AG10803 (cell line): ENCODE measurements around the gene SNTG2.

Experiments used
- DNase-seq: peaks from one replicate; pipeline ENCODE4 v3.0.0; 2010; ENCODE audit warnings: low read depth
- H3K4me3 ChIP-seq: 2 replicates; pipeline ENCODE4 v1.5.1; 2011; ENCODE audit warnings: mild to moderate bottlenecking, low read length, control low read depth
- TF ChIP-seq, protein P1 (sequence below): conservative IDR thresholded peaks from 2 replicates; pipeline ENCODE4 v1.5.1; 2011; ENCODE audit warnings: mild to moderate bottlenecking, low read length, control low read depth, inconsistent platforms

SNTG2 gene

DNA sequence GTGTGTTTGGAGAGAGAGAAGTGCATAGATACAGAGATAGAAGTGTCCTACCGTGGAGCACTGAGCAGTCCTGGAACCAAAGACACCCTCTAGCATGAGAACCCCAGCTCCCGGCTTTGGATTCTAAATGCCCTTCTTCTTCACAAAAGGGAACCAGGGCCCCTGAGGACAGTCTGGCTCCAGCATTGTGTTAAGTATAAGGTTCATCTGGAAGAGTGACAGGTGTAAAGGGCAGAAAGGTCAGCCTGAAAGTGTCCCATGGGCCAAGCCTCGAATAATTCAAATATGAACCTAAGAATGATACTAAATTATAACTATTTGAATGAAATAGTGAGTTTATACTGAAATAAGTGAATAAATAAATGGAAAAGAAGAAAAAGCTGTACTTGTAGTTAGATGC, 109.7 kb downstream of the SNTG2 start:
- H3K4me3 ChIP-seq, result no peak overlapping the region
- TF ChIP-seq, protein P1, sequence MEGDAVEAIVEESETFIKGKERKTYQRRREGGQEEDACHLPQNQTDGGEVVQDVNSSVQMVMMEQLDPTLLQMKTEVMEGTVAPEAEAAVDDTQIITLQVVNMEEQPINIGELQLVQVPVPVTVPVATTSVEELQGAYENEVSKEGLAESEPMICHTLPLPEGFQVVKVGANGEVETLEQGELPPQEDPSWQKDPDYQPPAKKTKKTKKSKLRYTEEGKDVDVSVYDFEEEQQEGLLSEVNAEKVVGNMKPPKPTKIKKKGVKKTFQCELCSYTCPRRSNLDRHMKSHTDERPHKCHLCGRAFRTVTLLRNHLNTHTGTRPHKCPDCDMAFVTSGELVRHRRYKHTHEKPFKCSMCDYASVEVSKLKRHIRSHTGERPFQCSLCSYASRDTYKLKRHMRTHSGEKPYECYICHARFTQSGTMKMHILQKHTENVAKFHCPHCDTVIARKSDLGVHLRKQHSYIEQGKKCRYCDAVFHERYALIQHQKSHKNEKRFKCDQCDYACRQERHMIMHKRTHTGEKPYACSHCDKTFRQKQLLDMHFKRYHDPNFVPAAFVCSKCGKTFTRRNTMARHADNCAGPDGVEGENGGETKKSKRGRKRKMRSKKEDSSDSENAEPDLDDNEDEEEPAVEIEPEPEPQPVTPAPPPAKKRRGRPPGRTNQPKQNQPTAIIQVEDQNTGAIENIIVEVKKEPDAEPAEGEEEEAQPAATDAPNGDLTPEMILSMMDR, result no peak
- no peak for DNase-seq

DNA sequence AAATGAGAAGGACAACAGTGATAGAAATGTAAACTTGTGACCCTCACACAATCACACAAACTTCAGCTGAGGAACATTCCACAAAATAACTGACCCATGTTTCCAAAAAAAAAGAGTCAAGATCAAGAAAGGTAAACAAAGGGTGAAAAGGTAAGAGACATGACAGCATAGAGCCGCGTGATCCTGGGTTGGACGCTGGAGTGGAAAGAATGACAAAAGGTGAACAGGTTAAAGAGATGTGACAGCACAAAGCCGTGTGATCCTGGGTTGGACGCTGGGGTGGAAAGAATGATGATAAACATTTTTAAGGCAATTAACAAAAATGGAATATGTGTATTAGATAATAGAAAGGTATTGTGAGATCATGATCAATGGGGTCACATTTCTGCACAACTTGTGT, 110.3 kb downstream of the SNTG2 start:
- TF ChIP-seq, protein P1, result no peak
- DNase-seq, result no peak
- H3K4me3 ChIP-seq, result no peak overlapping the region

DNA sequence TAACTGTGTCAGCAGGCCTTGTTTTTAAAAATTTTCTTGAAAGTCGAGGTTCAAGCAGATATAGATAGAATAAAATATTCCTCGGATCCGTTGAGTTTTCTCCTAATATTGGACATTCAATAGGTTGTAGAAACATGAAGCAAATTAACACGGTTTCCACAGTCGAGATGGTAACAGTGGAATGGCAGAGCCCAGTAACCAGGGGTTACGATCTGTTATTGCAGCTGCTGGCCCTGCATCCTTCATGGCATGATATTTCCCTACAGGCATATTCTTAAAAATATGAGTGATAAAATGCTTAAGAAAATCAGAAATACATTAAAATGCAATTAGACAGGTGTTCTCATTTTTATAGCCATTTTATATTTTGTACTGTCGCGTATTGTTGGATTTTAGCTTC, 117.6 kb downstream of the SNTG2 start:
- TF ChIP-seq, protein P1, result no peak
- H3K4me3 ChIP-seq, result no peak overlapping the region

DNA sequence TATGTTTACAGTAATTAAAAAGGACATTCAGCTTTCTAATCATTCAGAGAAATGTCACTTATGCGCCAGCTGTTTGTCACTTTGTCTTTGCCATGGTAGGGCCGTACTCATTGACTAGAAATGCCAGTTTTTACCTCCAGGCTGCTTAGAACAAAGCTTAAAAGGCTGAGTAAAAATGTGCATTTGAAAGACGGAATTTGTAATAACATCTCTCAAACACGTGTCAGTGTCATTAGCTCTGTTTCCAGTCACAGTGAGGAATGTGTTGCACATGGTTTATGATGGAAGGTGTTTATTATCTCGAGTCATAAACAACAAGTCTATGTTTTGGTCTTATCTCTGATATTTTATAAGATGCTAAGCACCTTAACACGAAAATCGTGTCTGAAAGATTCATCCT, 118.2 kb downstream of the SNTG2 start:
- DNase-seq, result no peak

More for the DNA sequence above, 117.6 kb downstream of the SNTG2 start:
- DNase-seq, result no peak

DNA sequence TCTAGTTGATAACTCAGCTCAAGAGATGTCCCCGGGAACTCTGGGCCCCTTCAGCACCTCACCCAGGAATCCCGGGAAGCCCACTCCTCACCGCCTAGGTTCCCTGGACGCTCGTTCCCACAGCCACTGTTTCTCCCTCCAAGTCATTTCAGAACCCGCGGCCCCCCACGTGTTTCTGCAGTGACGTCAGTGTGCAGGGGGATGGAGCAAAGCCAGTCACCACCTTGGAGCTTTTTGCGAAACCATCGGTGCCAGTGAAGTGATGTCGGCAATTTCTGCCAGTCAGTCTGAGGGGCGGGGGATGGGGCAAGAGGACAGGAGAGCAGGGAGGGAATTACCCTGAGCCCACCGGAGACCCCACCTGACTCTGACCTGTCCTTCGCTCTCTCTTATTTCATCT, 119.2 kb downstream of the SNTG2 start:
- DNase-seq, result no peak
- H3K4me3 ChIP-seq, result no peak overlapping the region
- TF ChIP-seq, protein P1, result no peak

More for the DNA sequence above, 118.2 kb downstream of the SNTG2 start:
- no peak overlapping the region for H3K4me3 ChIP-seq
- TF ChIP-seq, protein P1, result no peak

DNA sequence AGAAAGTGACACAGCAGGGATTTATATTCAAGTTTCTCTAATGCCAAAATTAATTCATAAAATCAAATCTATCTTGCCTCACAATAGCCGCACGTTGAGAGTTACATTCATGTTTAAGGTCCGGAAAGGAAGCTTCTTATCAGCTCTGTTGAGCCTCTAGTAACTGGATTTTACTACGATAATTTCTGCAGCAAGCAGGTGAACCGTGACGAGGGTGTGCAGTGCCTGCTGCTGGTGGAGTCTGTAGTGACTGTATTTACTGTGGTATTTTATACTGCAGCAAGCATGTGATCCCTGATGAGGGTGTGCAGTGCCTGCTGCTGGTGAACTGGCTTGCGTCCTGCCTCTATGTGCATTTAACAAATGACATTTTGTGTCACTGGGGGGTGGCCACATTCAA, 120.0 kb downstream of the SNTG2 start:
- TF ChIP-seq, protein P1, result no peak
- DNase-seq, result no peak
- H3K4me3 ChIP-seq, result no peak overlapping the region

DNA sequence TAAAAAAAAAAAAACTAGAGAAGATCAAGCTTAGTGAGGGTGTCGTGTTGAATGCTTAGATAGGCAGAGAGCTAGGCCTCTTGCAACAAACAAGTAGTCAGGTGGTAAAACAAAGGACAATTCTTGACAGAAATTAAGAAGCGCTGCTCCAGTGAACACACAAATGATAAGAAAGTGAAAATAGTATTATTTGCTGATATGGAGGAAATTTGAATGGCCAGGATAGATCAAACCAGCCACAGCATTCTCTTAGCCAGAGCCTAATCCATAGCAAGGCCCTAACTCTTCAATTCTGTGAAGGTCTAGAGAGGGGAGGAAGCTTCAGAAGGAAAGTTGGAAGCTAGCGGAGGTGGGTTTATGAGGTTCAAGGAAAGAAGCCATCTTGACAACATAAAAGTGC, 121.0 kb downstream of the SNTG2 start:
- H3K4me3 ChIP-seq, result no peak overlapping the region
- no peak for DNase-seq
- TF ChIP-seq, protein P1, result no peak
